Right forelimb (tissue), 1 donor: ENCODE results near the gene SMYD3.
"Not testable (repeated sequence)": the region's sequence is repeated elsewhere in the genome, so short reads cannot be mapped to it uniquely, and the experiment has no call there.

Experiments
- DNase-seq: peaks from one replicate; pipeline ENCODE4 v3.0.0-alpha.2; 2018

SMYD3 gene

GRCh38 chr1:246343251-246343650, 163.8 kb downstream of the SMYD3 start:
- DNase-seq = no peak

DNA sequence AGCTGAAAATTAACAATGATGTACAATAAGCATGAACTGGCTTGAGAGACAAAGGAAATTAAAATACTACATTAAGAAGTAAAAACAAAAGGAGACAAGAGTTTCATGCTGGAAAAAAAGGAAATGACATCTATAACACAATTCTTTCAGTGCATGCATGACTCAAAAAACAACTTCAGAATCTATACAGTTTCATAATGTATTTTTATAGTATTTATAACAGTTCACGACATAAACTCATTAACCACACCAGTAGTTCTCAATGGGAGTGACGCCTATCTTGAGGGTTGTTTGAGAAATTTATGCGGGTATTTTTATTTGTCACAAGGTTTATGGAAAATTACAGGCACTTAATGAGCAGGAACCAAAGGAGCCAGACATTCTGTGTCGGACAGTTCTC, 168.5 kb downstream of the SMYD3 start:
- DNase-seq = no peak

DNA sequence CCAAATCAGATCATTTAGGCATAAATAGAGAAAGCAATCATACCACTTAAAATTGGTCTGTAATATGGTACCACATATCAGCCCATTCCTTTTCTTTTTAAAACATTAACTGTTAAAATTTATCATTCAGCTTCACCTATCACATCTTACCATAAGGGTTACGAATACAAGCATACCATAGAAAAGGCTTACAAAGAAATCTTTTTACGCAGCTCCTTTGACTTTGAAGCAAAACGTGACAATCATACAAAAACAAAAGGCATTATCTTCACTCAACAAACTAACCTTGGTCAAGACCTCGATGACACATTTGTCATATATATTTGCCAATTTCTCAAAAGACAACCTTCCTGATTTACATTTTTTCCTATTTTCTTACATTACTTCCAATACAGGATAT, 169.0 kb downstream of the SMYD3 start:
- DNase-seq = no peak

DNA sequence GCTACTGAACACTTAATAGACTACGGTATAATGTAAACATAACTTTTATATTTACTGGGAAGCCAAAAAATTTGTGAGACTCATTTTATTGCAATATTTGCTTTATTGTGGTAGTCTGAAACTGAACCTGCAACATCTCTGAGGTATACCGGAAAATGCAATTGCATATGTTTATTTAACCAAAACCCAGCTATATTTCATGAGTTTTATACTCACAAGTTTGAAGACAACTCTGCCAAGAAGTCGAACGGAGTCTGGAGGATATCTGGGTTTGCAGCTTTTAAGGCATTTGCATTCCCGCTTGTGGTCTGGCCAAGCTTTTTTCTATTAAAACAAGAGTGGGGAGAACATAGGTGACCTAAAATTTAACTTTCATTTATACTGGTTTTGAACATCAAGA, 171.9 kb downstream of the SMYD3 start:
- no peak for DNase-seq

- DNase-seq = no peak
Measured at GRCh38 chr1:246333855-246334254, 173.2 kb downstream of the SMYD3 start.

DNA sequence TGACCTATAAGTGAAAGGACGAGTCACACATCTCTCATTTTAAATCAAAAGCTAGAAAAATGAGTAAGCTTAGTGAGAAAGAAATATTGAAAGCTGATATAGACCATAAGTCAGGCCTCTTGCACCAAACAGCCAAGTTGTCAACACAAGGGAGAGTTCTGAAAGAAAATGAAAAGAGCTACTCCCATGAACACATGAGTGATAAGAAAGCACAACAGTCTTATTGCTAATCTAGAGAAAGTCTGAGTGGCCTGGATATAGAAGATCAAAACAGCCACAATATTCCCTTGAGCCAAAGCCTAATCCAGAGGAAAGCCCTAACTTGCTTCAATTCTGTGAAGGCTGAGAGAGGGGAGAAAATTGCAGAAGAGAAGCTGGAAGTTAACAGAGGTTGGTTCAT, 175.0 kb downstream of the SMYD3 start:
- no peak for DNase-seq

DNA sequence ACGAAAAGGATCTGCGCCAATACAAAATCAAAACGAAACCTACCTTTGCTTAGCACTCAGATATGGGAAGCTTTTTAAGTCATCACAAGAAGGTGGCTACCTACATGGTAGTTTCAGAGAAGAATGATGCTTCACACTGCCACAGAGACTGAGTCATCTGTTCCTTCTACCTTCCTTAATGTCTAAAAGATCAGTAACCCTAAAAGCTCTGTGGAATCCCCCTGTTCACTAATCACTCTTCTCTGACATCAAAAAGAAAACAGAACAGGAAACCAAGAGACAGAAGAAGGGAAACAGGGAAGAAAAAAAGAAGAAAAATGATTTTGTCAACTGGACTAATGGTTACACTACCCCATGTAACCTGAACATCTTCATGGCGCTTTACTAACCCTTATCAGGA, 177.2 kb downstream of the SMYD3 start:
- DNase-seq = no peak

DNA sequence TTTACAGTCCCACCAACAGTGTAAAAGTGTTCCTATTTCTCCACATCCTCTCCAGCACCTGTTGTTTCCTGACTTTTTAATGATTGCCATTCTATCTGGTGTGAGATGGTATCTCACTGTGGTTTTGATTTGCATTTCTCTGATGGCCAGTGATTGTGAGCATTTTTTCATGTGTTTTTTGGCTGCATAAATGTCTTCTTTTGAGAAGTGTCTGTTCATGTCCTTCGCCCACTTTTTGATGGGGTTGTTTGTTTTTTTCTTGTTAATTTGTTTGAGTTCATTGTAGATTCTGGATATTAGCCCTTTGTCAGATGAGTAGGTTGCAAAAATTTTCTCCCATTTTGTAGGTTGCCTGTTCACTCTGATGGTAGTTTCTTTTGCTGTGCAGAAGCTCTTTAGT, 177.8 kb downstream of the SMYD3 start:
- not testable (repeated sequence) for DNase-seq

DNA sequence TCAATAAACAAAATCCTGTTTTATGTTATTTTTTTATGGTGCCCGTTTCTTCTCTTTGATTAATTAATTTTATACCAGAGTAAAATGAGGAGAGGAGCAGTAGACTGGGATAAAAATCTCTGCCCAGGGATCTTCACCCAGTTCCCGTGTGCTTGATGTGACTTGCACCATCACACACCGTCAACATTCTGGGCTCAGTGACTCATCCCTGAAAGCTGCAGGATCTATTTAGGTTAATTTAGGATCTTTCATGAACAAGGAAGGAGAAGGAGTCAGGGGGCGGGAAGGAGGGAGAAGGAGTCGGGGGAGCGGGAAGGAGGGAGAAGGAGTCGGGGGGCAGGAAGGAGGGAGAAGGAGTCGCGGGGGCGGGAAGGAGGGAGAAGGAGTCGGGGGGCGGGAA, 182.4 kb downstream of the SMYD3 start:
- DNase-seq = no peak

- DNase-seq = not testable (repeated sequence)
Measured at GRCh38 chr1:246324033-246324432, 183.0 kb downstream of the SMYD3 start.

DNA sequence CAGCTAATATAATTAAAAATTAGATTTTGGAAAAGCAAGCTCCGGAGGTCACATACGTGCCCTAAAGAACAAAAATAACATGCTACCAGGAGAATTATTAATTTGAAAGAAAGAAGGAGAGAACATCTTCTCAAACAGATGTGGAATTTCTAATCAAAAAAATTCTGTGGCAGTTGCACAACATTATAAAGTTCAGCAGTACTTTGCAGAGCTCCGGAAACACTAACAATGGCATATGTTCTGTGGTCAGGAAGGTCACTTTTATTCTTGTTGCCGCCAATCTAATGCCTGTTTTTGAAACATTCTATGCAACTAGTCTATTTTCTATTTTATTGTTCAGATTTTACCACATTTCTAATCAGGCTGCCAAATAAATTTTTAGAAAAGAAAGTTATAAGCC, 186.8 kb downstream of the SMYD3 start:
- no peak for DNase-seq

GRCh38 chr1:246319083-246319714, 187.9 kb downstream of the SMYD3 start:
- DNase-seq = no peak

DNA sequence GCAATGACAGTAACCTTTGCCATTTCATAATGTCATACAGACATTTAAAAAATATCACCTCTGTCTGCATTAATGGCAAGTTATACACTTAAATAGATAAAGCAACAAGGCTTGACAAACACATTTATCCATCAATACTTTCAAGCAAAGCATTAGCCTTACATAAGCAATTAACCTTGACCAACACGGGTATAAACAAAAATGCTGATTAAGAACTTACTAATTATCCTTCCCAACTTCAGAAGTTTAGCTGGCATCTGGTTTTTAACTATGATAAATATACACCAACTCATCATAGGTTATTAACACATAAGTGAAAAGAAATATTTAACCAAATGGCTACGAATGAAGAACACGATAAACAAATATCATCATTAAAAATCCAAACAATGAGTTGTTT, 188.5 kb downstream of the SMYD3 start:
- DNase-seq = no peak

DNA sequence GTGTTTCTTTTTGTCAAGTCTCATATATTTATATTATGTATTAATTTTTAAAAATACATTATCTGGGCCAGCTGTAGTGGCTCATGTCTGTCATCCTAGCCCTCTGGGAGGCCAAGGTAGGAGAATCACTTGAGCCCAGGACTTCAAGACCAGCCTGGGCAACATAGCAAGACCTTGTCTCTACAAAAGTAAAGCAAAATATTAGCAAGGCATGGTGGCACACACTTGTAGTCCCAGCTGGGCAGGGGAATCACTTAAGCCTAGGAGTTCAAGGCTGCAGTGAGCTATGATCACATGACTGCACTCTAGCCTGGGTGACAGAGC, 189.1 kb downstream of the SMYD3 start:
- DNase-seq = no peak

DNA sequence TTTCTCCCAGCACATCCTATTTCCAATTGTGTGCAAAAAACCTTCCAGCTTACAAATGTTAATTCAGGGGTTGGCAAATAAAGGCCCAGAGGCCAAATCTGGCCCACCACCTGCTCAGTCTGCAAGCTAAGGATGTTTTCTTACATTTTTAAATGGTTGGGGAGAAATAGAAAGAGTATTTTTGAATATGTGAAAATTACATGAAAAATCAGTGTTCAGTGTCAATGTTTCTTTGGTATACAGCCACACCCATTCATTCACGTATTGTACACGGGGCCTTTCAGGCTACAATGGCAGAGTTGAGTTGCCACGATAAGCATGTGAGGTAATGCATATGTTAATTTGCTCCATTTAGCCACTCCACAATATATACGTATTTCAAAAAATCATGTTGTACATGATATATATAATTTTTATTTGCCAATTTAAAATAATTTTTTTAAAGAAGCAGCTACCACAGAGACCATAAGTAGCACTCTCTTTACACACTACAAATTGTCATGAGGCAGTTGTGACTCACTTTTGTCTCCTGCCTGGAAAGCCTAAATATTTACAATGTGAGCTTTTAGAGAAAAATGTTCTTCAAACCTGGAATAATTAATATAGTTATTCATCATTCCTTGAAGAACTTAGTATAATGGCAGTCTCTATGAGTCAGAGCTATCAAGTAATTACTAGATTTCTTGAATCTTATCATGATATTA, 189.6 kb downstream of the SMYD3 start:
- DNase-seq = no peak

DNA sequence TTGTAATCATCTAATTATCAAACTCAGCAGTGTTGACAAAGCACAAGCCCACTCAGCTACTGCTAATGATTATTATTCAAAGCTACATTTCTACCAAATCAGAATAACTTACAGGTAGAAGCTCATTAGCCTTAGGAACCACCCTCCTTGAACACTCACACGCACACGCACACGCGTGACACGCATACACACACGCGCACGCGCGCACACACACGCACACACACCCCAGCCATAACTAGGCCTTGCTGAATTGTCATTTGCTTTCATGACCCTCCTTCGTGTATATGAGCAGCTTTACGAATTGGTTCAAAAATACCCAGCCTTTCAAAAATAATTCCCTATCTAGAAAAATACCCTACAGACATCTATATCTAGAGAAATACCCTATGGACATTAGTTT, 195.6 kb downstream of the SMYD3 start:
- DNase-seq = no peak

- no peak for DNase-seq
Measured at GRCh38 chr1:246309247-246309884, 197.7 kb downstream of the SMYD3 start.

- no peak for DNase-seq
Measured at GRCh38 chr1:246308533-246309075, 198.5 kb downstream of the SMYD3 start.

DNA sequence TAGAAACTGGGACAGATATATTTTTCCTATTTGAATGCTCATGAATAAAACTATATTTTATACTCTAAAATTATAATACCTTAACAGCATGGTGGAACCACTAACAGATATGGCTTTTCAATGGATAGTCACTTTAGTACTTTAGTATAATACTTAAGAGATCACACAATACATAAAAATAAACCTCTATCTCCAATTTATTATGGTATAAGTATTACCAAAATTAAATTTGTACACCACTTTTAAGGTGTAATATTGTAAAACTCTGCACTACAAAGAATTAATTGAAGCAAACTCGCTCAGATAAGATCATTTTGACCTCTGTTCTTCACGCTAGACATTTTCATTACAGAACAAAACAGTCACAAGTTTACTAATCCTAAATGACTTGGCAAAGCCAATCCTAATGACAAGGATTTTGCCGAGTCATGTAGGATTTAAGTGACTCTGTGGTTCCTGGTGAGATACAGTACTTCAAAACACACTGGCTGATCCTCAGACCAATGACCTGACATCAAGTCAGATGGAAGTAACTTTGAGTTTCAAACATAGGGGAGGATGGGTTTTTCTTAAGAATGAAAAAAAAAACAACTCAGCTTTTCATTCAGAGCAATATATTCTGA, 200.6 kb downstream of the SMYD3 start:
- DNase-seq = no peak

GRCh38 chr1:246304484-246305259, 202.4 kb downstream of the SMYD3 start:
- no peak for DNase-seq

- DNase-seq = no peak
Measured at GRCh38 chr1:246302711-246303317, 204.3 kb downstream of the SMYD3 start.

- DNase-seq = no peak
Measured at GRCh38 chr1:246302251-246302625, 204.8 kb downstream of the SMYD3 start.
